Measurements from ENCODE around the gene TCP11.
"Not testable (repeated sequence)": the region's sequence is repeated elsewhere in the genome, so short reads cannot be mapped to it uniquely, and the experiment has no call there.

Gene TCP11

GRCh38 chr6:35124356-35124755 lies 16.8 kb downstream of the TCP11 start:
- TF ChIP-seq MYC (IDR thresholded peaks at IDR 0.05; ENCODE audit: low read depth, low read length) (no peak), MAX (IDR thresholded peaks at IDR 0.05; ENCODE audit: low read depth, low read length) (no peak), CTCF (IDR thresholded peaks at IDR 0.05; ENCODE audit: low read depth, low read length) (no peak), POLR2A (IDR thresholded peaks at IDR 0.05; ENCODE audit: extremely low read depth, insufficient read length) (no peak)
- no peak for DNase-seq (ENCODE audit: low read depth)
- no peak overlapping the region for H3K4me3 ChIP-seq (ENCODE audit: low read depth, low read length)

- DNase-seq (ENCODE audit: low read depth), result no peak
- no peak for TF ChIP-seq POLR2A (IDR thresholded peaks at IDR 0.05; ENCODE audit: extremely low read depth, insufficient read length)
- TF ChIP-seq MYC (IDR thresholded peaks at IDR 0.05; ENCODE audit: low read depth, low read length), result no peak
- no peak for TF ChIP-seq CTCF (IDR thresholded peaks at IDR 0.05; ENCODE audit: low read depth, low read length)
- TF ChIP-seq MAX (IDR thresholded peaks at IDR 0.05; ENCODE audit: low read depth, low read length), result no peak
- no peak overlapping the region for H3K4me3 ChIP-seq (ENCODE audit: low read depth, low read length)
Observed at GRCh38 chr6:35120746-35121145, 20.4 kb downstream of the TCP11 start.

GRCh38 chr6:35108309-35108885 lies 32.7 kb downstream of the TCP11 start:
- no peak overlapping the region for H3K4me3 ChIP-seq (ENCODE audit: low read depth, low read length)
- DNase-seq (ENCODE audit: low read depth), result no peak
- TF ChIP-seq MAX (IDR thresholded peaks at IDR 0.05; ENCODE audit: low read depth, low read length) (no peak), MYC (IDR thresholded peaks at IDR 0.05; ENCODE audit: low read depth, low read length) (no peak), CTCF (IDR thresholded peaks at IDR 0.05; ENCODE audit: low read depth, low read length) (no peak), POLR2A (IDR thresholded peaks at IDR 0.05; ENCODE audit: extremely low read depth, insufficient read length) (no peak)

- not testable (repeated sequence) for H3K4me3 ChIP-seq (ENCODE audit: low read depth, low read length); DNase-seq (ENCODE audit: low read depth)
Observed at GRCh38 chr6:35107761-35108160, 33.4 kb downstream of the TCP11 start.

GRCh38 chr6:35107208-35107607 lies 33.9 kb downstream of the TCP11 start:
- not testable (repeated sequence) for DNase-seq (ENCODE audit: low read depth); H3K4me3 ChIP-seq (ENCODE audit: low read depth, low read length)

- DNase-seq (ENCODE audit: low read depth); H3K4me3 ChIP-seq (ENCODE audit: low read depth, low read length): not testable (repeated sequence)
Observed at GRCh38 chr6:35106061-35106460, 35.1 kb downstream of the TCP11 start.

GRCh38 chr6:35105078-35105477 lies 36.1 kb downstream of the TCP11 start:
- TF ChIP-seq MAX (IDR thresholded peaks at IDR 0.05; ENCODE audit: low read depth, low read length) (no peak), POLR2A (IDR thresholded peaks at IDR 0.05; ENCODE audit: extremely low read depth, insufficient read length) (no peak)
- no peak for DNase-seq (ENCODE audit: low read depth)
- H3K4me3 ChIP-seq (ENCODE audit: low read depth, low read length), result no peak overlapping the region

- DNase-seq (ENCODE audit: low read depth), result no peak
- H3K4me3 ChIP-seq (ENCODE audit: low read depth, low read length), result no peak overlapping the region
- TF ChIP-seq POLR2A (IDR thresholded peaks at IDR 0.05; ENCODE audit: extremely low read depth, insufficient read length), result no peak
- TF ChIP-seq CTCF (IDR thresholded peaks at IDR 0.05; ENCODE audit: low read depth, low read length), result no peak
- TF ChIP-seq MAX (IDR thresholded peaks at IDR 0.05; ENCODE audit: low read depth, low read length), result no peak
- TF ChIP-seq MYC (IDR thresholded peaks at IDR 0.05; ENCODE audit: low read depth, low read length), result no peak
Observed at GRCh38 chr6:35099116-35099515, 42.0 kb downstream of the TCP11 start.
